Large intestine (tissue), 3 donors: ENCODE measurements around the gene MSI1. TPM values are rescaled to one million over a fixed set of nuclear protein-coding genes. Genes with fewer than 3 reads are reported as not detected.

ENCODE experiments used
- DNase-seq, 2 donors: peaks; one replicate each; pipeline versions ENCODE4 v3.0.0 to v3.0.0-alpha.2; 2013
- H3K27ac ChIP-seq: one replicate; pipeline ENCODE4 v1.5.1; 2013; ENCODE audit warnings: low read length
- H3K27me3 ChIP-seq: 2 replicates; pipeline ENCODE4 v1.6.1; 2013; ENCODE audit warnings: low read length; ENCODE audit not compliant: control insufficient read depth, insufficient read depth
- H3K36me3 ChIP-seq: 2 replicates; pipeline ENCODE4 v1.6.1; 2013; ENCODE audit warnings: low read length; ENCODE audit not compliant: control insufficient read depth, insufficient read depth
- H3K4me1 ChIP-seq: one replicate; pipeline ENCODE4 v1.6.1; 2013; ENCODE audit warnings: low read length; ENCODE audit not compliant: control insufficient read depth, insufficient read depth
- H3K4me3 ChIP-seq: one replicate; pipeline ENCODE4 v1.5.1; 2013; ENCODE audit warnings: low read length
- H3K9me3 ChIP-seq: one replicate; pipeline ENCODE4 v1.6.1; 2013; ENCODE audit warnings: mild to moderate bottlenecking, low read depth, low read length, moderate library complexity; ENCODE audit not compliant: control insufficient read depth
- WGBS: methylation state at CpG from one replicate; pipeline ENCODE4 v1.1.5; 2013; ENCODE audit warnings: low lambda C conversion rate; ENCODE audit not compliant: insufficient coverage; 5-methylcytosine and 5-hydroxymethylcytosine counted together
- polyA plus RNA-seq: library from polyadenylated mRNA; unstranded; fragments of 120-200 nt; gene quantifications from one replicate; pipeline ENCODE4 v1.2.1, GENCODE V29; 2013

Gene MSI1
- polyA plus RNA-seq, 1 donor = 8.2 TPM

DNA sequence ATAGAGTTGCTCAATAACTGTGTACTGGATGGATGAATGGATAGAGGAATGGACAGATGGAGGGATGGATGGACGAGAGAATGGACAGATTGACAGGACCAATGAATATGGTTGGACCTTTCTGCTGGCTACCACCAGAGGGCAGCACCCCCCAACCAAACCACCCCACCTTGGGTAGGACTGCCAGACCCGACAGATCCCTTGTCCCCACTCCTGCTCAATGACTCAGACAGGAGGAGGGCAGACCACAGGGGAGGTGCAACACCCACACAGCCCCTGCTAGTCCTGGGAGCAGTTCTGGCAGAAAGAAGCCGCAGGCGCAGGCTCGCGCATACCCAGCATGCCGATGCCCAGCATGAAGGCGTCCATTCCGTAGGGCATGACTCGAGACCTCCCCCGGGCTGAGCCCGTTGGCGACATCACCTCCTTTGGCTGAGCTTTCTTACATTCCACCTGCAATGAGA lies 12.4 kb downstream of the MSI1 start:
- no peaks in the 10 kb centered on the region for H3K9me3 ChIP-seq
- peaks cover 6% of the 10 kb centered on the region for H3K4me1 ChIP-seq
- H3K27ac ChIP-seq = no peak overlapping the region
- H3K36me3 ChIP-seq = peaks cover 30% of the 10 kb centered on the region
- WGBS = no CpG with 5 or more reads among the region's 13 CpGs
- H3K4me3 ChIP-seq = no peak overlapping the region
- peak; percentile 55 to 69 for DNase-seq
- H3K27me3 ChIP-seq = no peaks in the 10 kb centered on the region

DNA sequence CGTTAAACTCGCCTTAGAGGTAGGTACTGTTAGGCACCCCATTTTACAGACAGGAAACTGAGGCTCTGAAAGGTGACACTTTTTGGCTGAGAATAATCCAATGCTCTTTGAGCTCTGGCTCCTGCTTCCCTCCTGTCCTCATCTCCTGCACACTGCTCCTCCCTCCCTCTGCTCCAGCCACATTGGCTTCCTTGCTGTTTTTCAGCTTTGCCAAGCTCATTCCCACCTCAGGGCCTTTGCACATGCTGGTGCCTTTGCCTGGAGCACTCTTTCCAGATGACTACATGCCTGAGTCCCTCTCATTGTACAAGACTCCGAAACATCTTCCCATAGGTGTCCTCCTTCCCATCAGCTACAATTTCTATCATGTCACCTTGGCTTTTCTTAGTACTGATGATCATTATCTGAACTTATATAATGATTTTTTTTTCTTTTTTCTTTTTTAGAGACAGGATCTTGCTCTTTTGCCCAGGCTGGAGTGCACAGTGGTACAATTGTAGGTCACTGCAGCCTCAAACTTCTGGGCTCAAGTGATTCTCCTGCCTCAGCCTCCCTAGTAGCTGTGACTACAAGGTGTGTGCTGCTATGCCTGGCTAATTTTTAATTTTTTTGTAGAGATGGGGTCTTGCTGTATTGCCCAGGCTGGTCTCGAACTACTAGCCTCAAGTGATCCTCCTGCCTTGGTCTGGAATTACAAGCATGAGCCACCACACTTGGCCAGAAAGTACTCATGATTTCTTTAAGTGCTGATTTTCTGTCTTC lies 15.2 kb downstream of the MSI1 start:
- Histone ChIP-seq H3K27me3 (no peaks in the 10 kb centered on the region), H3K36me3 (peaks cover 25% of the 10 kb centered on the region), H3K27ac (no peak overlapping the region), H3K9me3 (no peaks in the 10 kb centered on the region), H3K4me3 (no peak overlapping the region), H3K4me1 (no peaks in the 10 kb centered on the region)
- no CpG with 5 or more reads among the region's 4 CpGs for WGBS
- no peak for DNase-seq

DNA sequence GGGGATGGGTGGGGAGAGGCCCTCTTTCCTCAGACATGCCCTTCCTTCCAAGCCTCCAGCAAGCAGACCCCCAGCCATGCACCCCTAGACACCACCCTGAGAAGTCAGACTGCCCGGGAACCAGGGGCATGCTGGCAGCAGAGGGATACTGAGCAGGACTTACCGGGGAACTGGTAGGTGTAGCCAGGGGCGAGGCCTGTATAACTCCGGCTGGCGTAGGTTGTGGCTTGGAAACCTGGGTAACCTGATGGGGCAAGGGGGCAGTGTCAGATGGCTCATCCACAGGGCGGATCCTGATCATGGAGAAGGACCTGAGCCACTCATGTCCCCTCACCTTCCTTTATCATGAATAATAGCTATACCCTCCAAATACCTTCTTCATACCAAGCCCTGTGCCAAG lies 15.8 kb downstream of the MSI1 start:
- Histone ChIP-seq H3K27me3 (no peaks in the 10 kb centered on the region), H3K9me3 (no peaks in the 10 kb centered on the region), H3K27ac (no peak overlapping the region), H3K4me3 (no peak overlapping the region), H3K4me1 (no peaks in the 10 kb centered on the region), H3K36me3 (peaks cover 26% of the 10 kb centered on the region)
- no CpG with 5 or more reads among the region's 6 CpGs for WGBS
- DNase-seq = no peak

DNA sequence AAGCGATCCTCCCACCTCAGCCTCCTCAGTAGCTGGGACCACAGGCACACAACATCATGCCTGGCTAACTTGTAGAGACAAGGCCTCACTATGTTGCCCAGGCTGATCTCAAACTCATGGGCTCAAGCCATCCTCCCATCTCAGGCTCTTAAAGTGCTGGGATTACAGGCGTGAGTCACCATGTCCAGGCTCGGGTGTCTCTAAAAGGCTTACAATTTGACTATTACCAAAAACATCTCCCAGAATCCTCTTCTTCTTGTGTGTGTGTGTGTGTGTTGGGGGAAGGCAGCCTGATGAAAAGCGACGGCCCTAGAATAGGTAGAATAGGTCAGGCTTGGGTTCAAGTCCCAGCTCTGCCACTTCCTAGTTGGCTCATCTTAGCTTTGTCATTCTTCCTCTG lies 16.8 kb downstream of the MSI1 start:
- Histone ChIP-seq H3K27me3 (no peaks in the 10 kb centered on the region), H3K4me3 (no peak overlapping the region), H3K27ac (no peak overlapping the region), H3K36me3 (peaks cover 29% of the 10 kb centered on the region), H3K4me1 (no peaks in the 10 kb centered on the region), H3K9me3 (no peaks in the 10 kb centered on the region)
- WGBS = no CpG with 5 or more reads among the region's 5 CpGs
- DNase-seq = no peak

DNA sequence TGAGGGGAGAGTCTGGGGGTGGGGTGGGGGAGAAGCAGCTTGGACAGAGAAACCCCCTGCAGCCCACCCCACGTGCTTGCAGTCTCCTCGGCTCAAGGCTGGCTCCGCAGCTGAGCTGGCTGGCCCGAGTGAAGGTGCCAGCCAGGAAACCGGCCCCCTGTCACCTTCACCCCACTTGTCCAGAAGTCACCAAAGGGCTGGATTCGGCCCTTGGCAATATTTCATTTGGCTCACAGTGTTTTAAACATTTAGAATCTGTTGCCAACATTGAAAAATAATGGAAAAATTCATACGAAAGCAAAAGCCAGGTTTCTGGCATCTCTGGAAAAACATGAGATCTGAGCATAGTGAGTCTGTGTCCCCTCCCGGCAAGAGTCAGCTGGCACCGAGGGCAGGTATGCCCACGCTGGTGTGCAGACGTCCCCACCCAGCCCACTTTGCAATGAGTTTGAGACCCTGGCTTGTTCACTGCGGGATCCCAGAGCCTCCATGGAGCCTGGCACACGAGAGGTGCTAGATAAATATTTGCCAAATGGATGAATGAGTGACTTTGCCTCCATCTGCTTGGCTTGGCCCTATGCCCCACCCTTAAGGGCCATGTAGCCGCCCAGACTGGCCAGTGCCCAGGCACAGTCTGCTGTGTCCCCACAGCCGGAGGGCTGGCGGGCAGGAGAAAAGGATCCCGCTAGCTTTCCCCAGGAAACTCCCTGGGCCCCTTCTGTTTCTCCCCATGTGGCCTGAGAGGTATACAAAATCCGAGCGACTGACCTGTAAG lies 18.2 kb downstream of the MSI1 start:
- Histone ChIP-seq H3K27me3 (no peaks in the 10 kb centered on the region), H3K9me3 (no peaks in the 10 kb centered on the region), H3K4me1 (no peaks in the 10 kb centered on the region), H3K27ac (no peak overlapping the region), H3K36me3 (peaks cover 28% of the 10 kb centered on the region), H3K4me3 (no peak overlapping the region)
- no peak for DNase-seq
- WGBS = no CpG with 5 or more reads among the region's 19 CpGs

DNA sequence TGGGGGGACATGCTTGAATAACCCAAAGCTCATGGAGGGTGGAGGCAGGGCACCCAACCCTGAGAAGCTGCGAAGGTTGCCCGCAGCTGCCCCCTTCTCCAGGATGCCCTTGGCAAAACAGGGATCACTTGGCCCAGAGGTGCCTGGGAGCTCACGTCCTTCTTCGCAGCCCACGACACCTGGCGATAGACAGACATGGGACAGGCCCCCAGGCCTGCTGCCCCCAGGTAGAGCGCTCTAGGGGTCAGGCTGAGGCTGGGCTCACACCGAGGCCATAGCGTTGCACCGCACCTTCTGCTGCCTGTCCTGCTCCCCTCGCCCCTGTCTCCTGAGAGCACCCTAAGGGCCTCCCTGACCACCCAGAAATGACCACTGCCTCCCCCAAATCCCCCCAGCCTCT lies 21.2 kb downstream of the MSI1 start:
- no peak overlapping the region for H3K27ac ChIP-seq
- WGBS = no CpG with 5 or more reads among the region's 11 CpGs
- no peak overlapping the region for H3K4me3 ChIP-seq
- no peak for DNase-seq
- no peaks in the 10 kb centered on the region for H3K27me3 ChIP-seq
- peaks cover 31% of the 10 kb centered on the region for H3K36me3 ChIP-seq
- H3K9me3 ChIP-seq = no peaks in the 10 kb centered on the region
- no peaks in the 10 kb centered on the region for H3K4me1 ChIP-seq

DNA sequence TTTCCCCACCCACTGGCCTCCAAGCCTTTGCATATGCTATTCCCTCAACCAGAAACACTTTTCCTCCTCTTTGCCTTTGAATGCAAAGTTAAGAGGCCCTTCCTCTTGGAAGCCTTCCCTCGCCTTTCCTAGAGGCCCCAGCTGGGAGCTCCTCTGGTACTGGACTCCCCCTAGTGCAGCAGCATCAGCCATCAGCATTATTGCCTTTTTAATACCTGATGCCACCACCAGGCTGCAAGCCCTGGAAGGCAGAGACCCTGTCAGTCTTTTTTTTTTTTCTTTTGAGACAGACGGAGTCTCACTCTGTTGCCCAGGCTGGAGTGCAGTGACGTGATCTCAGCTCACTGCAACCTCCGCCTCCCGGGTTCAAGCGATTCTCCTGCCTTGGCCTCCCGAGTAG lies 22.3 kb downstream of the MSI1 start:
- no peaks in the 10 kb centered on the region for H3K9me3 ChIP-seq
- H3K36me3 ChIP-seq = peaks cover 24% of the 10 kb centered on the region
- H3K27ac ChIP-seq = no peak overlapping the region
- no peak for DNase-seq
- H3K4me1 ChIP-seq = peaks cover 3% of the 10 kb centered on the region
- no peaks in the 10 kb centered on the region for H3K27me3 ChIP-seq
- no peak overlapping the region for H3K4me3 ChIP-seq
- no CpG with 5 or more reads among the region's 7 CpGs for WGBS

DNA sequence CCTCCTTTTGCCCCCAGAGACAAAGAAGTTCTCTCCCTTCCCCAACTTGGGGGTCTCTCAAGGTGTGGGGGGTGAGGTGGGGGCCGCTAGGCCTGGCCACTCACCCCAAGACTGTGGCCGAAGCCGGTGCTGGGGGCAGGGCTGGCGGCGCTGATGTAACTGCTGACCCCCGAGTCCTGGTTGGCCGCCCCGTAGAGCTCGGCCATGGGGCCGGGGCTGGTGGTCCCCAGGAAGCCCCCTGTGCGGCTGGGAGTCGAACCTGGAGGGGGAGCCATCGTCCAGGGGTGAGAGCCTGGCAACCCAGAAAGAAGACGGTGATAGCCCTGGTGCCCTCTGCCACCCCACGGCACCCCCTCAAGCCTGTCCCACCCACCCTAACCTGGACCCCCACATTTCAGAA lies 22.9 kb downstream of the MSI1 start:
- no peak overlapping the region for H3K4me3 ChIP-seq
- H3K9me3 ChIP-seq = no peaks in the 10 kb centered on the region
- no peak for DNase-seq
- peaks cover 24% of the 10 kb centered on the region for H3K36me3 ChIP-seq
- H3K4me1 ChIP-seq = peaks cover 3% of the 10 kb centered on the region
- no peak overlapping the region for H3K27ac ChIP-seq
- no CpG with 5 or more reads among the region's 15 CpGs for WGBS
- no peaks in the 10 kb centered on the region for H3K27me3 ChIP-seq

DNA sequence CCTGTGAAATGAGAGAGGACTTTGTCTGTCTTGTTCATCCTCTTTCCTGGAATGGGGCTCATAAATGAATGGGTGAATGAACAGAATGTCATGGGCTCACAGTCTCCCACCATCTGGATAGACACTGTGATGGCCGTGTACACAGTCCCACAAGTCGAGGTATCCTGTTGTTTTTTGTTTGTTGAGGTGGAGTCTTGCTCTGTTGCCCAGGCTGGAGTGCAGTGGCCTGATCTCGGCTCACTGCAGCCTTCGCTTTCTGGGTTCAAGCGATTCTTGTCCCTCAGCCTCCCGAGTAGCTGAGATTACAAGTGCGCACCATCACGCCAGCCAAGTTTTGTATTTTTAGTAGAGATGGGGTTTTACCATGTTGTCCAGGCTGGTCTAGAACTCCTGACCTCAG lies 25.3 kb downstream of the MSI1 start:
- Histone ChIP-seq H3K27me3 (no peaks in the 10 kb centered on the region), H3K4me1 (peaks cover 3% of the 10 kb centered on the region), H3K4me3 (no peak overlapping the region), H3K9me3 (no peaks in the 10 kb centered on the region), H3K36me3 (peaks cover 22% of the 10 kb centered on the region), H3K27ac (no peak overlapping the region)
- DNase-seq = no peak
- no CpG with 5 or more reads among the region's 8 CpGs for WGBS

DNA sequence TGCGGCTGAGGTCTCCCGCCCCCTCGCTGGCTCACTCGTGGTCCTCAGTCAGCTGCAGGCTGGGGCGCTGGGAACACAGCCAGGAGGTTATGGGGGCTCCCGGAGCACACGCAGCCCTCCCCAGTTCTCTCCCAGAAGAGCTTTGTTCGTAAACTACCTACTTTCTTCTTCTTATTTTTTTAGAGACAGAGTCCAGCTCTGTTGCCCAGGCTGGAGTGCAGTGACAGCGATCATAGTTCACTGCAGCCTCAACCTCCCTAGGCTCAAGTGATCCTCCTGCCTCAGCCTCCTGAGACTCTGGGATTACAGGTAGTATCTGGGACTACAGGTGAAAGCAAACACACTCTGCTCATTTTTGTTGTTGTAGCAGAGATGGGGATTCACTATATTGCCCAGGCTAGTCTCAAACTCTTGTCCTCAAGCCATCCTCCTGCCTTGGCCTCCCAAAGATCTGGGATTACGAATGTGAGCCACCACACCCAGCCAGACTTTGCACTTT lies 25.9 kb downstream of the MSI1 start:
- Histone ChIP-seq H3K9me3 (no peaks in the 10 kb centered on the region), H3K4me3 (no peak overlapping the region), H3K27ac (no peak overlapping the region), H3K27me3 (no peaks in the 10 kb centered on the region), H3K36me3 (peaks cover 19% of the 10 kb centered on the region), H3K4me1 (peaks cover 3% of the 10 kb centered on the region)
- no peak for DNase-seq
- no CpG with 5 or more reads among the region's 10 CpGs for WGBS
